C4-2B (cell line): Measurements from ENCODE around the gene SHISA7.

Experiments used
- H3K27ac ChIP-seq: fragments of 450-650 bp; 2 replicates; pipeline ENCODE4 v1.5.1; 2017
- CTCF ChIP-seq: fragments of 450-650 bp; conservative IDR thresholded peaks from 2 replicates; pipeline ENCODE4 v1.5.1; 2017; ENCODE audit warnings: mild to moderate bottlenecking
- ZFX ChIP-seq: fragments of 450-650 bp; IDR thresholded peaks from 2 replicates; pipeline ENCODE4 v1.6.1; 2017

SHISA7 gene

GRCh38 chr19:55384920-55385723 lies 58.0 kb downstream of the SHISA7 start:
- TF ChIP-seq CTCF: no peak
- no peak for TF ChIP-seq ZFX
- peak overlapping the region; percentile 91 for H3K27ac ChIP-seq

- peak within 1 kb of the TSS; percentile 91 for H3K27ac ChIP-seq
- TF ChIP-seq ZFX: peak; percentile 78
- no peak for TF ChIP-seq CTCF
Observed at GRCh38 chr19:55384131-55384919, 58.8 kb downstream of the SHISA7 start, which contains the start of gene TMEM238. TMEM238 (minus strand) TSS chr19:55384292; CDS start chr19:55384259, 33 bp downstream.

GRCh38 chr19:55383279-55384130 lies 59.6 kb downstream of the SHISA7 start:
- TF ChIP-seq CTCF (no peak), ZFX (no peak)
- H3K27ac ChIP-seq: peak overlapping the region; percentile 91

GRCh38 chr19:55382522-55383054 lies 60.5 kb downstream of the SHISA7 start:
- TF ChIP-seq CTCF: no peak
- TF ChIP-seq ZFX: no peak
- H3K27ac ChIP-seq: peak overlapping the region; percentile 91

- no peak overlapping the region for H3K27ac ChIP-seq
- TF ChIP-seq CTCF (no peak), ZFX (no peak)
Observed at GRCh38 chr19:55382013-55382412, 61.1 kb downstream of the SHISA7 start.

GRCh38 chr19:55379174-55379573 lies 63.9 kb downstream of the SHISA7 start:
- H3K27ac ChIP-seq: no peak overlapping the region
- TF ChIP-seq ZFX (no peak), CTCF (no peak)
